ENCODE data around the gene LMLN.
"Not testable (repeated sequence)": the region's sequence is repeated elsewhere in the genome, so short reads cannot be mapped to it uniquely, and the experiment has no call there.

LMLN gene

GRCh38 chr3:197959891-197960693, at the start of gene LMLN:
Gene LMLN, plus strand, starts transcription at chr3:197960217. Its CDS starts 29 bp downstream, at chr3:197960246.
- peak; percentile 50 to 97 (median 92) for DNase-seq

GRCh38 chr3:197912741-197913476, 47.1 kb upstream of the LMLN start:
- DNase-seq = peak in 10 of 51 donors; percentile 3 to 17 (median 7)

GRCh38 chr3:197913641-197914380, 46.2 kb upstream of the LMLN start:
- DNase-seq = no peak

- DNase-seq = not testable (repeated sequence)
Observed at GRCh38 chr3:197921429-197922275, 38.4 kb upstream of the LMLN start.

- no peak for DNase-seq
Observed at GRCh38 chr3:197926418-197926817, 33.6 kb upstream of the LMLN start.

GRCh38 chr3:197927578-197927977, 32.4 kb upstream of the LMLN start:
- DNase-seq = not testable (repeated sequence)

- DNase-seq = no peak
Observed at GRCh38 chr3:197936819-197937384, 23.1 kb upstream of the LMLN start.

- DNase-seq = no peak
Observed at GRCh38 chr3:197940745-197941384, 19.2 kb upstream of the LMLN start.

- peak in 1 of 51 donors; percentile 9 for DNase-seq
Observed at GRCh38 chr3:197942956-197943556, 17.0 kb upstream of the LMLN start.

GRCh38 chr3:197949191-197949777, 10.7 kb upstream of the LMLN start:
- no peak for DNase-seq

GRCh38 chr3:197949778-197950676, 10.0 kb upstream of the LMLN start, which contains the start of gene RPL35A:
Gene RPL35A, plus strand, starts transcription at chr3:197950190. Its CDS starts 778 bp downstream, at chr3:197950968.
- DNase-seq = peak; percentile 24 to 95 (median 77)

GRCh38 chr3:197950677-197951061, 9.3 kb upstream of the LMLN start:
- no peak for DNase-seq

GRCh38 chr3:197951392-197951990, 8.5 kb upstream of the LMLN start:
- DNase-seq = no peak

GRCh38 chr3:197952440-197952839, 7.6 kb upstream of the LMLN start:
- DNase-seq = no peak

- DNase-seq = no peak
Observed at GRCh38 chr3:197953325-197953724, 6.7 kb upstream of the LMLN start.

GRCh38 chr3:197953881-197954280, 6.1 kb upstream of the LMLN start:
- peak in 2 of 51 donors; percentile 2 to 23 for DNase-seq

- no peak for DNase-seq
Observed at GRCh38 chr3:197955892-197956477, 4.0 kb upstream of the LMLN start.

Measured in hypothalamus (tissue), 51 donors.